Prostate gland (tissue), 2 donors: Measurements from ENCODE around the gene RAB14. TPM values are rescaled to one million over a fixed set of nuclear protein-coding genes. Genes with fewer than 3 reads are reported as not detected.

ENCODE experiments used
- DNase-seq: peaks from one replicate; pipeline ENCODE4 v3.0.0-alpha.2; 2019; ENCODE audit warnings: low spot score
- H3K27ac ChIP-seq, 2 donors: fragments of 200-600 bp; sonication (generic); 2 replicates each; pipeline ENCODE4 v1.5.1; 2017 to 2019
- H3K27me3 ChIP-seq: fragments of 200-600 bp; sonication (generic); replicated peaks from 2 replicates; pipeline ENCODE4 v1.5.1; 2019; ENCODE audit not compliant: insufficient read depth
- H3K36me3 ChIP-seq, 2 donors: fragments of 200-600 bp; sonication (generic); 1 replicate in 1 of 2; 2 replicates in 1 of 2; pipeline versions ENCODE4 v1.5.1 to v1.8.1; 2017 to 2019
- H3K4me1 ChIP-seq: fragments of 200-600 bp; sonication (generic); replicated peaks from 2 replicates; pipeline ENCODE4 v1.5.1; 2019
- H3K4me3 ChIP-seq, 2 donors: fragments of 200-600 bp; sonication (generic); 2 replicates each; pipeline ENCODE4 v1.5.1; 2017 to 2019
- H3K9me3 ChIP-seq: fragments of 200-600 bp; sonication (generic); 2 replicates; pipeline ENCODE4 v1.5.1; 2017
- CTCF ChIP-seq, 4 experiments: fragments of 200-600 bp in 2 of 4; fragments of 450-650 bp in 2 of 4; sonication (generic) in 2 of 4; IDR thresholded peaks; 1 replicate in 3 of 4; 2 replicates in 1 of 4; pipeline ENCODE4 v1.5.1; 2016 to 2019; ENCODE audit warnings: antibody characterized with exemption in 4 of 4, mild to moderate bottlenecking in 2 of 4, moderate library complexity in 2 of 4
- POLR2A ChIP-seq: fragments of 450-650 bp; IDR thresholded peaks from one replicate; pipeline ENCODE4 v1.6.1; 2016; ENCODE audit warnings: antibody characterized with exemption, mild to moderate bottlenecking
- POLR2AphosphoS5 ChIP-seq: sonication (generic); formaldehyde crosslinking; IDR thresholded peaks from one replicate; pipeline ENCODE4 v1.6.1; 2017; ENCODE audit warnings: antibody characterized with exemption
- WGBS: methylation state at CpG from one replicate; pipeline ENCODE4 v1.1.5; 2018; 5-methylcytosine and 5-hydroxymethylcytosine counted together
- intact Hi-C: fragments of 100-400 bp; cut with DNase I; formaldehyde crosslinking; loops from one replicate; pipeline ENCODE4 v1.14.2; 2022
- total RNA-seq, 2 donors: library from RNA; depleted of rRNA; stranded (reverse); fragments of >200 nt; gene quantifications; one replicate each; pipeline ENCODE4 v1.1.0, GENCODE V29; 2016

RAB14 gene
- total RNA-seq, 2 donors from 2014 or later: 42.9 TPM

GRCh38 chr9:121143771-121144170 lies 57.9 kb downstream of the RAB14 start:
- H3K4me3 ChIP-seq: no peak overlapping the region
- intact Hi-C loops: no loop called here
- no peaks in the 10 kb centered on the region for H3K27me3 ChIP-seq
- H3K36me3 ChIP-seq: peaks cover 0 to 15% of the 10 kb centered on the region in 2 donors
- TF ChIP-seq POLR2A: no peak
- TF ChIP-seq CTCF (IDR thresholded peaks at IDR 0.05): no peak
- no peak for TF ChIP-seq POLR2AphosphoS5
- no peaks in the 10 kb centered on the region for H3K9me3 ChIP-seq
- WGBS: 89% methylated on average over 2 of the region's 2 CpGs
- no peaks in the 10 kb centered on the region for H3K4me1 ChIP-seq
- no peak for DNase-seq
- H3K27ac ChIP-seq: no peak overlapping the region

GRCh38 chr9:121141706-121142105 lies 60.0 kb downstream of the RAB14 start:
- Histone ChIP-seq H3K27ac (no peak overlapping the region), H3K36me3 (peaks cover 0 to 7% of the 10 kb centered on the region in 2 donors), H3K4me3 (no peak overlapping the region), H3K27me3 (no peaks in the 10 kb centered on the region), H3K4me1 (no peaks in the 10 kb centered on the region), H3K9me3 (no peaks in the 10 kb centered on the region)
- TF ChIP-seq POLR2A (no peak), CTCF (IDR thresholded peaks at IDR 0.05) (no peak), POLR2AphosphoS5 (no peak)
- DNase-seq: no peak
- intact Hi-C loops: no loop called here
- WGBS: 44% methylated on average over 1 of the region's 1 CpG

GRCh38 chr9:121141306-121141705 lies 60.4 kb downstream of the RAB14 start:
- H3K27ac ChIP-seq: no peak overlapping the region
- H3K4me3 ChIP-seq: no peak overlapping the region
- no peak for DNase-seq
- H3K4me1 ChIP-seq: no peaks in the 10 kb centered on the region
- H3K9me3 ChIP-seq: no peaks in the 10 kb centered on the region
- intact Hi-C loops: no loop called here
- WGBS: 64% methylated on average over 1 of the region's 1 CpG
- TF ChIP-seq POLR2A (no peak), POLR2AphosphoS5 (no peak), CTCF (IDR thresholded peaks at IDR 0.05) (no peak)
- no peaks in the 10 kb centered on the region for H3K27me3 ChIP-seq
- peaks cover 0 to 7% of the 10 kb centered on the region in 2 donors for H3K36me3 ChIP-seq

GRCh38 chr9:121140162-121140561 lies 61.5 kb downstream of the RAB14 start:
- intact Hi-C loops: no loop called here
- Histone ChIP-seq H3K36me3 (peaks cover 0 to 7% of the 10 kb centered on the region in 2 donors), H3K27ac (no peak overlapping the region), H3K4me3 (no peak overlapping the region), H3K27me3 (no peaks in the 10 kb centered on the region), H3K9me3 (no peaks in the 10 kb centered on the region), H3K4me1 (no peaks in the 10 kb centered on the region)
- TF ChIP-seq POLR2A (no peak), POLR2AphosphoS5 (no peak), CTCF (IDR thresholded peaks at IDR 0.05) (no peak)
- 95% methylated on average over 1 of the region's 1 CpG for WGBS
- no peak for DNase-seq

- H3K27ac ChIP-seq: no peak overlapping the region
- no peak overlapping the region for H3K4me3 ChIP-seq
- no peaks in the 10 kb centered on the region for H3K27me3 ChIP-seq
- 31% methylated on average over 3 of the region's 3 CpGs for WGBS
- TF ChIP-seq POLR2A (no peak), CTCF (IDR thresholded peaks at IDR 0.05) (no peak), POLR2AphosphoS5 (no peak)
- intact Hi-C loops: no loop called here
- no peak for DNase-seq
- no peaks in the 10 kb centered on the region for H3K36me3 ChIP-seq
- H3K4me1 ChIP-seq: no peaks in the 10 kb centered on the region
- H3K9me3 ChIP-seq: no peaks in the 10 kb centered on the region
Measured at GRCh38 chr9:121138973-121139372, 62.7 kb downstream of the RAB14 start.
